Posterior vena cava (tissue), 2 donors: ENCODE results near the gene SBDS. TPM values are rescaled to one million over a fixed set of nuclear protein-coding genes. Genes with fewer than 3 reads are reported as not detected.
"Not testable (repeated sequence)": the region's sequence is repeated elsewhere in the genome, so short reads cannot be mapped to it uniquely, and the experiment has no call there.

Experiments used
- DNase-seq: peaks from one replicate; pipeline ENCODE4 v3.0.0-alpha.2; 2020; ENCODE audit warnings: low spot score
- intact Hi-C, 2 donors: fragments of 100-400 bp; cut with DNase I; formaldehyde crosslinking; loops; one replicate each; pipeline versions ENCODE4 v1.14.1 to v1.14.2; 2022 to 2023
- total RNA-seq, 2 donors: library from RNA; stranded (reverse); fragmentation: NEBNext Ultra II Directional; extraction: Animal tissue kit (Norgen Biotek cat#: 25700); gene quantifications; one replicate each; pipeline ENCODE4 v1.2.1, GENCODE V29; 2021
- donor health status: DM: yes; HTN: yes; CAD: no.
- donor health status: DM: yes; HTN: yes; CAD: no.

SBDS gene
- total RNA-seq, 2 donors from 2014 or later = 175 to 223 TPM

- DNase-seq, intact Hi-C loops: not testable (repeated sequence)
Observed at GRCh38 chr7:67000601-67001258, 5.3 kb upstream of the SBDS start.

GRCh38 chr7:66996444-66997191 is 1.2 kb upstream of the SBDS start, which contains the start of gene TYW1:
Gene TYW1, plus strand, starts transcription at chr7:66996833. Its CDS starts 146 bp downstream, at chr7:66996979.
- DNase-seq = peak; percentile 99
- intact Hi-C loops = not testable (repeated sequence)

GRCh38 chr7:66994691-66995049 is 716 bp downstream of the SBDS start:
- intact Hi-C loops = not testable (repeated sequence)
- DNase-seq = peak; percentile 87

- intact Hi-C loops, DNase-seq: not testable (repeated sequence)
Observed at GRCh38 chr7:66994051-66994450, 1.3 kb downstream of the SBDS start.

GRCh38 chr7:66989552-66989951 is 5.8 kb downstream of the SBDS start:
- DNase-seq, intact Hi-C loops: not testable (repeated sequence)

GRCh38 chr7:66980336-66980735 is 15.1 kb downstream of the SBDS start:
- DNase-seq, intact Hi-C loops: not testable (repeated sequence)

GRCh38 chr7:66979013-66979412 is 16.4 kb downstream of the SBDS start:
- intact Hi-C loops, DNase-seq: not testable (repeated sequence)

- DNase-seq, intact Hi-C loops: not testable (repeated sequence)
Observed at GRCh38 chr7:66978312-66978711, 17.1 kb downstream of the SBDS start.

- intact Hi-C loops = no loop called here
- peak; percentile 63 for DNase-seq
Observed at GRCh38 chr7:66974986-66975590, 20.3 kb downstream of the SBDS start.

- intact Hi-C loops = no loop called here
- peak; percentile 51 for DNase-seq
Observed at GRCh38 chr7:66970310-66970709, 25.1 kb downstream of the SBDS start.

GRCh38 chr7:66969001-66969400 is 26.4 kb downstream of the SBDS start:
- DNase-seq = peak; percentile 18
- intact Hi-C loops = not testable (repeated sequence)

GRCh38 chr7:66967029-66967428 is 28.4 kb downstream of the SBDS start:
- peak; percentile 34 for DNase-seq
- intact Hi-C loops = no loop called here

- DNase-seq = peak; percentile 5
- intact Hi-C loops = no loop called here
Observed at GRCh38 chr7:66964411-66964810, 31.0 kb downstream of the SBDS start.

- intact Hi-C loops = no loop called here
Observed at GRCh38 chr7:66961096-66961495, 34.3 kb downstream of the SBDS start.

GRCh38 chr7:66960192-66960591 is 35.2 kb downstream of the SBDS start:
- intact Hi-C loops = no loop called here
- peak; percentile 26 for DNase-seq

More at GRCh38 chr7:66961096-66961495, 34.3 kb downstream of the SBDS start:
- DNase-seq = peak; percentile 68

- intact Hi-C loops = no loop called here
- peak; percentile 64 for DNase-seq
Observed at GRCh38 chr7:66958538-66959350, 36.6 kb downstream of the SBDS start.

GRCh38 chr7:66957595-66958290 is 37.6 kb downstream of the SBDS start:
- peak; percentile 60 for DNase-seq
- intact Hi-C loops = no loop called here

- intact Hi-C loops = no loop called here
- DNase-seq = peak; percentile 41
Observed at GRCh38 chr7:66953044-66953427, 42.4 kb downstream of the SBDS start.
